Measurements from ENCODE around the gene ABHD2.
"Not testable (repeated sequence)": the region's sequence is repeated elsewhere in the genome, so short reads cannot be mapped to it uniquely, and the experiment has no call there.

- not testable (repeated sequence) for TF ChIP-seq CTCF (IDR thresholded peaks at IDR 0.05); EP300 (IDR thresholded peaks at IDR 0.05); POLR2A (IDR thresholded peaks at IDR 0.05; ENCODE audit: low read depth); POLR2AphosphoS5 (IDR thresholded peaks at IDR 0.05)
Measured at GRCh38 chr15:89250142-89250541, 161.9 kb downstream of the ABHD2 start.

All from esophagus muscularis mucosa (tissue), 4 donors.